ENCODE data around the gene NCOA4.
"Not testable (repeated sequence)": the region's sequence is repeated elsewhere in the genome, so short reads cannot be mapped to it uniquely, and the experiment has no call there.

The NCOA4 gene

DNA sequence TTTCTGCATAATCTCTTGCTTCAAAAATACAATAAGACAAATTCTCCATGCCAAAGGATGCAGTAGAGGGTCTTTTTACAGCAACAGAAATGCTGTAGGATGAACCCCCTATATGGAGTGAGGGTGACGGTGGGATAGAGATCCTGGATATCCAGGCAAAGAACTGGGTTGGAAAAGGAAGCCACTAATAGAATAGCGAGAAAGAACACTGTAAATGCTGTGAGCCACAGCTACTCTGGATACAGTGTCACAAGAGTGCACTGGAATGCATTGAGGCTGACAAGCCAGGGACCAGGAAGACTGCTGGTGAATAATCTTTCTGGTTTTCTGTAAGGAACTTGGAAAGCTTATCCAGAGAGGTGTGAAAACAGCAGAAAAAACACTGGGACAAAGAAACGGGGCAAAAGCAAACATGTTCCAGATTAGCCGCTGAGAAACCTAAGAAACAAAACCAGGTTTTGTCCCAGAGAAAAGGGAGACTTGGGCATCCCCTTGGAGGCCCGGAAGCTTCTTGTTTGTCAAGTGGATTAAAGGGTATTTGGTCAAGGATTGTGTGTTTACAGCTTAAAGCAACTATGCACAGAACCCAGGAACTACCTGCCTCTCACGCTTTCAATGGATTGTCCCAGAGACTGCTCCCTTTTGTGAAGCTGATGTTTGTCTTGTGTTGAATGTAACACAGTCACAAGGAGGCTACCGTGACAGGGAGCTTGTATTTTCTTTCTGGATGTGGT, 21.8 kb upstream of the NCOA4 start:
- no peak for DNase-seq

DNA sequence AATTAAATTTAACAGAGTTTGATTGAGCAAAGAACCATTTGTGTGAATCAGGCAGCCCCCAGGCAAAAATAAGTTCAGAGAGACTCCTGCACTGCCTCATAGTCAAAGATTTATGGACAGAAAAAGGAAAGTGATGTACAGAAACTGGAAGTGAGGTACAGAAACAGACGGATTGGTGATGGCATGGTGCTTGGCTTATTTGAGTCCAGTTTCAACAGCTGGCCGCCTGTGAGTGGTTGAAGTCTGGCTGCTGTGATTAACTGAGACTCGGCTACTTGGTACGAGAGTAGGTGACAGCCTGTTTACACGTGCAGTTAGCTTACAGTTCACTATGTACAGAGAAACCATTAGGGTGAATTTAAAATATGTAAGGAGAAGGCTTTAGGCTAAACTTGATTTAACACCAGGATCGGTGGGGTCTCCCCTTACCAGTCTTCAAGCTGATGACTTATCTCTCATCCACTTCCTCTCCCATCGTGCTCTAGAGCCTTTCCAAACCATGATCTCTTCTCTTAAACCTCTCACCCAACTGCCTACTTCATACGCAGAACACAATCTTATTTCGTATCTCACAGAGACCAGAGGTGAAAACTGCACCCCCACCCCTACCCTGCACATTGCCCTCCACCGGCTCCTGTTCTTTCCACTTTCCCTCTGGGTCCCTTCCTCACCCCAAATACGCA, 20.7 kb upstream of the NCOA4 start:
- no peak for DNase-seq

DNA sequence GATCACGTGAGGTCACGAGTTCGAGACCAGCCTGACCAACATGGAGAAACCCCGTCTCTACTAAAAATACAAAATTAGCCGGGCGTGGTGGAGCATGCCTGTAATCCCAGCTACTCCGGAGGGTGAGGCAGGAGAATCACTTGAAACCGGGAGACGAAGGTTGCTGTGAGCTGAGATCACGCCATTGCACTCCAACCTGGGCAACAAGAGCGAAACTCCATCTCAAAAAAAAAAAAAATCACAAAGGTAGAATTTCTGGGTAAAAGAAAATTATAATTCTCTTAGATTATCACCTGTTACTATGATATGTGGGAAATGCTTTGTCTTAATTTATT, 19.0 kb upstream of the NCOA4 start:
- not testable (repeated sequence) for DNase-seq

- DNase-seq = no peak
These were observed 17.7 kb upstream of the NCOA4 start for GRCh38 chr10:46048152-46048551.

DNA sequence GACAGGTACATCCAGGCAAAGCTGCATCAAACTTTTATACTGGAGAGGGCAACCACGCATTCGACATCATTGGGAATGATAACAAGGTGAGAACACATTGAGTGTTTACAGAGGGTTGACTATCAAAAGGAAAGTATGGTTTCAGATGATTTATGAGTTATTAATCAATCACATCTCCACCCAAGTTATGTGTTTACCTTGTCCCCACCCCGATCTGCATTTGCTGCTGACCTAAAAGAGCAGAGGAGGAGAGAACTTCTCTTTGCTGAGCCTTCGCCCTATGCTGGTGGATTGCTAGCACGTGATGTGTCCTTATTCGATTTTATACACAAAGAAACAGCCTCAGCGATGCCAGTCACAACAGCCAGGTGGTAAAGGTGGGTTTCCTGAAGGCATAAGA, 15.8 kb upstream of the NCOA4 start, which contains the start of gene MSMB:
Gene MSMB, minus strand, starts transcription at position 9 of the 400 bp plus-strand sequence. CDS start 32 bp downstream, outside the sequence.
- no peak for DNase-seq

DNA sequence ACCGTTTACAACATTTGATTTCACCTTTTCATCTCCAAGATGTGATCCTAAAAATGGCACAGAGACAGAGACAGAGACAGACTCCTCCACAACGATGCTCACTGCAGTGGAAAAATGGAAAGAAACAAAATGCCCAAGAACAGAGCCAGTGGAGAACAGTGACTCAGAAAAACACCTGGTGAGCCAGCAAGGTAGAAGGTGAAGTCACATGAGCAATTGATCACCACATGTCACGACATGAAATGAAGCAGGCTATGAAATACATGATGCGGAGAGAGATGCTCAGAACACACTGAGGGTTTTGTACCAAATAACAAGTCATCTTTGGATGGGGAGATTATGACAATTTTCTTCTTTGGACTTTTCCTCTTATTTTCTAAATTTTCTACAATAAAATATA, 12.1 kb upstream of the NCOA4 start:
- DNase-seq = no peak

- DNase-seq = no peak
These were observed 9.6 kb upstream of the NCOA4 start for GRCh38 chr10:46040004-46040403.

DNA sequence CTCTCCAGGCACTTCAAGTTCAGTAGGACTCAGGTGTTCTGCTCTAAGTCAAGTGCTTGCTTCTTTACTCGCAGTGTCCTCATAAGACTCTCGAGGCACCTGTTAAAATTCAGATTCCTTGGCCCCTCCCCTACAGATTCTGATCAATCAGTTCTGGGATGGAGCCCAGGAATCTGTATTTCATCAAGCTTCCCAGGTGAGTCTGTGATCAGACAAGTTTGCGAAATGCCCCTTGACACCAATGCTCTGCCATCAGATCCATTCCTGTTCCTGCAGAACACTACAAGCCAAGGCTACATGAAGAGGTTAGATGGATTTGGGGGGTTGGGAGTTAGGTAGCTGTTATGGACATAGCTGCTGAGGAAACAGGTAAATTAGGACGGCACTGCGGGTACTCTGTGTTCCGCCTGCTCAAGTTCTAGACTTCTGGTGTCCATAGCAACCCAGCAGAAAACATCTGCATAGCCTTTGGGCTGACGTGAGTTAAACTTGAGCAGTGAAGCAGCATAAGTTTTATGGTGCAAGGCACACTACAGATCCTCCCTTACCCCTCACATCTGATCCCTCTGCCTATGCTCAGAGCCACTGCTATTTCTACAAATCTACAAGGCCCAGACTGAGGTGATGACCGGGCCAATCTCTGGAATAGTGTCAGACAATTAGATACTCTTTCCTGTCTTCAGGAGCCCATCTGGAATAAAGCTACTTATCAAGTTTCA, 6.8 kb upstream of the NCOA4 start:
- no peak for DNase-seq

GRCh38 chr10:46035923-46036849, 5.8 kb upstream of the NCOA4 start:
- no peak for DNase-seq

DNA sequence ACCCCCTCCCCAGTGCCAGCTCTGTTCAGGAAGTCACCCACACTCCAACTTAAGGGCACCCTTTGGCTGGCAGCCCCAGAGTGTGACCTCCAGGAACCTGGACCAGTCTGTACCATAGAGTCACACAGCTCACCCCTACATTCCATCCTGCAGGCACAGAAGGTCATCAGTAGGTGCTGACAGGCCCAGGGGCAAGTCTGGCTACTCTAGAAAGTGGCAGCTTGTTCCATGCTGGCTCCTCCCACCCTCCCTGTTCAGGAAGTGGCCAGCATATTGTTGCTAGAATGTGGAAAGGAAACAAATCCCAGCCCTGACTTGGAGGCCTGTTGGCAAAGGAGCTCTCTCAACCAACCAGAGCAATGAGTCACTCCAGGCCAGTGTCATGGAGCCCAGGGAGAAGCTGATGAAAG, 3.2 kb upstream of the NCOA4 start:
- no peak for DNase-seq

DNA sequence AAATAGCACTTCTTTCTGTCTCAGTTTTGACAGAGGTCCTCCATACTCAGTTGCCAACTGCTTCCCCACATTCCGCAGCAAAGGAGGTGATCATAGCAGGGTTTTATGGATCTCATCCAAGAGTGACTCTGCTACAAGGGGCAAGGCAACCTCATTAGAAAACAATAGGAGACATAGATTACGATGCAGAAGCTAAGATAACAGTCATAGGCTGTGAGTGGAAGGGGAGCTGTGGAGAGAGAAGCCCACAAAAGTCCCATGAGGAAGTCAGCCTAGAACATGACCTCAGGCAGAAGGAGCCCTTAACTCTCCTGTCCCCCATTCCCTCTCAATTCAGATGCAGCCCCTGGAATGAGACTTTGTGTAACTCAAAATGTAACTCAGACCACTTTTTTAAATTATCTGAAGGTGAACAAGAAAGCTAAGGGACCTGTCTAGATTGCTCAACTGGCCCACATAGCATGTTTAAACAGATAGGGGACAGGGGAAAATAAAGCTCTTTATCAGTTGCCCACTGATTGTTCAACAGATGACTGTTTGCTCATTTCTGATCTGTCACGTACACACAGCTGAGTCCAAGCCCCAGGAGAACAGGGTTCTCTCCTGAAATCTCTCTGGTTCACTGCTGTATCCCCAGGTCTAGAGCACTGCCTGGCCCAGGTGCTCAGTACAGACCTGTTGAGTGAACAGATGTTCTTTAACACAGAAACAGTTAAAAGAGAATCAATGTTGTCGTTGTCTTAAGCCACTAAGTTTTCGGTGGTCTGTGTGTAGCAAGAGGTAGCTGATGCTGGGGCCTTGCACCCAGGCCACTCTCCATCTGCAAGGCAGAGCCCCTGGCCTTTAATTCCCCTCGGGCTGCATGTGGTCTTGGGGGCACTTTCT, 1.5 kb upstream of the NCOA4 start:
- DNase-seq = no peak

GRCh38 chr10:46029461-46030030, 877 bp downstream of the NCOA4 start:
- no peak for DNase-seq

DNA sequence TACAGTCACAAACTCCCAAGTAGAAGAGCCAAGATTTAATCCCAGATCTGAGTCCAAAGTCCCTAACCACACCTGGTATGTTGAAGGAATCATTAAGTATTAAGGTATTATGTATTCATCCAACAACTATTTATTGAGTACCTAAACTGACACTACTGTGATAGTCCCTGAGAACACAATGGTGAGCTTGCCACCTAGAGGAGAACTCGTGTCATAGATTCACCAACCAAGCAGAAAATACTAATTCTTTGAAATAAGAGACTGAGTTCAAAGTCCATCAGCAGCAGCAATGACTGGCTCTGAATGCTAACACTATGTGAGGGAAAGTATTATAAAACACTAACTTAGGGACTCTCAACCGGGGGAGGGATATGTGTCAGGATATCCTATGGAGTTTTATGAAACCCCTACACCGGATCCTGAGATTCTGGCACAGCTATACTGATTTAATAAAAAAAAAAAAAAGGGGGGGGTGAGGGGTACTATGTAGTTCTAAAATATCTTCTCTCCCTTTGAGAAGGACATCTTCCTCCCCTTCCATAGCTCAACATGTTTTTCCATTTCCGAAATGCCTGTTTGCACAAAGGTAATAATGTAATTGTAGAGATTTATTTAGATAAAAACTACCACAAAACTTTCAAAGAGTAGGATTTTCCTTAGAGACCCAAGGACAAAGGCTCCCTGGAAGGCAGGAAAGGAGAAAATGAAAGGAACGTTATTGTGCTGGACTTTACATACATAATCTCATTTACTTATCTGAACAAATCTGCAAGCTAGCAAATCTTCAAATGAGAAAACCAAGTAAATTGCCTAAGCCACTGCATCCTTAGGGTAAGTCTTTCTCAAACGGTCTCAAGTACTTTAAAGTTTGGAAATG, 1.6 kb downstream of the NCOA4 start:
- DNase-seq = no peak

GRCh38 chr10:46026106-46026505, 4.3 kb downstream of the NCOA4 start:
- no peak for DNase-seq

- no peak for DNase-seq
These were observed 5.0 kb downstream of the NCOA4 start for GRCh38 chr10:46025406-46025805.

DNA sequence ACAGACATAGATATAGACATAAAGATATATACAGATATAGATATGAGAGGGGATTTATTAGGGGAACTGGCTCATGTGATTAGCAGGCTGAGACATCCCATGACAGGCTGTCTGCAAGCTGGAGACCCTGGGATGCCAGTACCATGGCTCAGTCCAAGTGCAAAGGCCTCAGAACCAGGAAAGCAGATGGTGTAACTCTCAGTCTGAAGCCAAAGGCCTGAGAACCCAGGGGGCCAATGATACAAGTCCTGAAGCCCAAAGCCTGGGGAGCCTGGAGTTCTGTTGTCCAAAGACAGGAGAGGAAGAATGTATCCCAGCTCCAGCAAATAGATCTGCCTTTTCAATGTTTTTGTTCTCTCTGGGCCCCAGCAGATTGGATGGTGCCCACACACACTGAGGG, 5.5 kb downstream of the NCOA4 start:
- DNase-seq = no peak

GRCh38 chr10:46022978-46023702, 7.3 kb downstream of the NCOA4 start:
- peak; percentile 63 for DNase-seq

GRCh38 chr10:46020344-46020657, 10.1 kb downstream of the NCOA4 start:
- DNase-seq = no peak

DNA sequence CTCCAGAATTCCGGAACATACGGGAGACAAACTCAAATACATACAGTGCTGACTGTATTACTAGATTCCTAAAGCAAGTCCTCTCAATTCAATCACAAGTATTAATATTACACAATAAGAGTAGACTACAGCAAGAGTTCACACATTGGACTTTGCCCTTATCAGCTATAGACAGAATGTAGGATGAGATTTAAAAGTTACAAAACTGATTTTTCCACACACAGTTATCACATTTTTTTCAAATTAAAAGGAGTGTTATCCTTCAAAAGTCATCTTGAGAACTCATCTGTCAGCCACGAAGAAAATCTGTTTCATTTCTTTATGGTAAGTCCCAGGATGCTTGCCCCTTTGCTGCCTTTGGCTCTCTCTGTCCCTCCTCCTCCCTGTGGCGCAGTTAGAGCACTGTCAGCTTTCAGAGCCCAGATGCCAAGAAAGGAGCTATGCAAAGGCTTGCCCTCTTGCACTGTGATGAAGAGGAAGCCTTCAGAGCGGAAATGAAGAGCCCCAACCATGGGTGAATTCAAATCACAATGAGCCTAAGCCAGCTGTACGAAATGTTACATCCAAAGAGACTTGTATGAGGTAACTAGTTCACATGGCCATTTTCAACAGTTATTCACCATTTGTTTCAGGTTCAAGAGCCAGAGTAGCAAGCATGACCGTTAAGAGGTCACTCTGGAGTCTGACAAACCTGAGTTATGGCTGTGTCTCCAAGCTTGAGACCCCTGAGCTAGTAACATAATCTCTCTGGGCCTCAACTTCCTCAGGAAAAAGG, 10.7 kb downstream of the NCOA4 start:
- DNase-seq = no peak
